HEK293 (cell line): ENCODE data around the gene CCDC178.

Source experiments
- CTCF ChIA-PET: fragments of 350-600 bp; formaldehyde crosslinking; extraction: SDS; loops from one replicate; lab custom pipeline; 2021; ENCODE audit warnings: antibody characterized with exemption; lab: Yijun Ruan, JAX
- POLR2A ChIA-PET: fragments of 300-600 bp; formaldehyde crosslinking; extraction: SDS; loops from one replicate; lab custom pipeline; 2020; ENCODE audit warnings: antibody characterized with exemption, inconsistent platforms; lab: Yijun Ruan, JAX
- H3K27ac ChIP-seq: fragments of 200-500 bp; sonication (Bioruptor generic); 2 replicates; pipeline ENCODE4 v1.5.1; 2014; ENCODE audit warnings: low read depth, low read length, control low read depth, inconsistent platforms; ENCODE audit errors: extremely low read depth
- H3K36me3 ChIP-seq, 2 experiments: fragments of 200-500 bp in 1 of 2; sonication (Bioruptor generic) in 1 of 2; 1 replicate in 1 of 2; 2 replicates in 1 of 2; pipeline ENCODE4 v1.5.1; 2014 to 2017; ENCODE audit warnings: inconsistent platforms in 2 of 2, low read length in 2 of 2; ENCODE audit not compliant: control insufficient read depth in 2 of 2, insufficient read depth in 1 of 2
- H3K4me1 ChIP-seq: fragments of 200-500 bp; sonication (Bioruptor generic); 2 replicates; pipeline ENCODE4 v1.5.1; 2014; ENCODE audit warnings: mild to moderate bottlenecking, low read length, inconsistent platforms; ENCODE audit not compliant: control insufficient read depth, insufficient read depth
- H3K4me3 ChIP-seq: 2 replicates; pipeline ENCODE4 v1.5.1; 2011; ENCODE audit warnings: low read depth, mild to moderate bottlenecking, control low read depth, low read length, moderate library complexity
- H3K9me3 ChIP-seq: fragments of 200-500 bp; sonication (Bioruptor generic); 2 replicates; pipeline ENCODE4 v1.5.1; 2014; ENCODE audit warnings: low read depth, low read length, inconsistent platforms; ENCODE audit not compliant: control insufficient read depth, insufficient read depth
- PRDM1 ChIP-seq: fragments of 450-650 bp; formaldehyde crosslinking; IDR thresholded peaks from 2 replicates; pipeline ENCODE4; 2016; ENCODE audit warnings: missing biosample characterization, missing genetic modification characterization
- ZBTB20 ChIP-seq: fragments of 450-650 bp; formaldehyde crosslinking; IDR thresholded peaks from 2 replicates; pipeline ENCODE4 v1.5.1; 2016; ENCODE audit warnings: missing biosample characterization, missing genetic modification characterization
- ZBTB21 ChIP-seq: fragments of 450-650 bp; formaldehyde crosslinking; IDR thresholded peaks from 2 replicates; pipeline ENCODE4 v1.5.1; 2017; ENCODE audit warnings: missing biosample characterization, missing genetic modification characterization
- ZFP37 ChIP-seq: fragments of 450-650 bp; formaldehyde crosslinking; IDR thresholded peaks from 2 replicates; pipeline ENCODE4 v1.5.1; 2016; ENCODE audit warnings: missing biosample characterization, missing genetic modification characterization
- ZNF121 ChIP-seq: fragments of 450-650 bp; formaldehyde crosslinking; IDR thresholded peaks from 2 replicates; pipeline ENCODE4 v1.5.1; 2016; ENCODE audit warnings: missing biosample characterization, missing genetic modification characterization
- ZNF133 ChIP-seq: fragments of 450-650 bp; formaldehyde crosslinking; IDR thresholded peaks from 2 replicates; pipeline ENCODE4 v1.5.1; 2016; ENCODE audit warnings: missing biosample characterization, missing genetic modification characterization
- ZNF16 ChIP-seq: fragments of 450-650 bp; formaldehyde crosslinking; IDR thresholded peaks from 2 replicates; pipeline ENCODE4 v1.5.1; 2016; ENCODE audit warnings: low read depth, missing biosample characterization, missing genetic modification characterization
- ZNF169 ChIP-seq: fragments of 450-650 bp; formaldehyde crosslinking; IDR thresholded peaks from 2 replicates; pipeline ENCODE4 v1.5.1; 2016; ENCODE audit warnings: missing biosample characterization, missing genetic modification characterization
- ZNF184 ChIP-seq: fragments of 450-650 bp; IDR thresholded peaks from 2 replicates; pipeline ENCODE4 v1.5.1; 2018; ENCODE audit warnings: missing biosample characterization, mild to moderate bottlenecking, missing genetic modification characterization
- ZNF510 ChIP-seq: fragments of 450-650 bp; formaldehyde crosslinking; IDR thresholded peaks from 2 replicates; pipeline ENCODE4 v1.5.1; 2018; ENCODE audit warnings: mild to moderate bottlenecking, missing genetic modification characterization, missing biosample characterization; ENCODE audit not compliant: insufficient replicate concordance
- ZNF549 ChIP-seq: fragments of 450-650 bp; IDR thresholded peaks from 2 replicates; pipeline ENCODE4 v1.5.1; 2018; ENCODE audit warnings: missing biosample characterization, missing genetic modification characterization, mild to moderate bottlenecking, inconsistent platforms, moderate library complexity
- ZNF555 ChIP-seq: fragments of 450-650 bp; formaldehyde crosslinking; conservative IDR thresholded peaks from 2 replicates; pipeline ENCODE4 v1.5.1; 2017; ENCODE audit warnings: missing biosample characterization, mild to moderate bottlenecking, missing genetic modification characterization, inconsistent platforms
- ZNF596 ChIP-seq: fragments of 450-650 bp; IDR thresholded peaks from 2 replicates; pipeline ENCODE4 v1.5.0; 2018; ENCODE audit warnings: missing biosample characterization, mild to moderate bottlenecking, missing genetic modification characterization, moderate library complexity
- ZNF626 ChIP-seq: fragments of 450-650 bp; sonication (Bioruptor Pico); formaldehyde crosslinking; IDR thresholded peaks from 2 replicates; pipeline ENCODE4 v1.5.1; 2018; ENCODE audit warnings: missing biosample characterization, missing genetic modification characterization, inconsistent platforms
- ZNF629 ChIP-seq: fragments of 450-650 bp; formaldehyde crosslinking; IDR thresholded peaks from 2 replicates; pipeline ENCODE4 v1.5.1; 2017; ENCODE audit warnings: missing biosample characterization, missing genetic modification characterization
- ZNF664 ChIP-seq: fragments of 450-650 bp; formaldehyde crosslinking; IDR thresholded peaks from 2 replicates; pipeline ENCODE4 v1.5.1; 2016; ENCODE audit warnings: missing biosample characterization, missing genetic modification characterization
- ZNF670 ChIP-seq: fragments of 450-650 bp; formaldehyde crosslinking; IDR thresholded peaks from 2 replicates; pipeline ENCODE4 v1.5.1; 2016; ENCODE audit warnings: missing biosample characterization, missing genetic modification characterization, low read depth
- ZNF747 ChIP-seq: fragments of 450-650 bp; formaldehyde crosslinking; IDR thresholded peaks from 2 replicates; pipeline ENCODE4 v1.5.1; 2016; ENCODE audit warnings: missing biosample characterization, missing genetic modification characterization
- ZNF76 ChIP-seq: fragments of 450-650 bp; formaldehyde crosslinking; IDR thresholded peaks from 2 replicates; pipeline ENCODE4; 2016; ENCODE audit warnings: low read depth, missing biosample characterization, missing genetic modification characterization, borderline replicate concordance
- ZNF843 ChIP-seq: fragments of 450-650 bp; formaldehyde crosslinking; IDR thresholded peaks from 2 replicates; pipeline ENCODE4 v1.5.1; 2016; ENCODE audit warnings: missing biosample characterization, missing genetic modification characterization
- TF ChIP-seq, protein P1 (sequence below): fragments of 450-650 bp; formaldehyde crosslinking; conservative IDR thresholded peaks from 2 replicates; pipeline ENCODE4 v1.5.1; 2016; ENCODE audit warnings: low read depth, missing biosample characterization, missing genetic modification characterization
- TF ChIP-seq, protein P2 (sequence below): fragments of 450-650 bp; formaldehyde crosslinking; IDR thresholded peaks from 2 replicates; pipeline ENCODE4 v1.5.1; 2016; ENCODE audit warnings: missing biosample characterization, missing genetic modification characterization
- TF ChIP-seq, protein P3 (sequence below): fragments of 450-650 bp; formaldehyde crosslinking; IDR thresholded peaks from 2 replicates; pipeline ENCODE4 v1.5.1; 2017; ENCODE audit warnings: missing biosample characterization, missing genetic modification characterization

CCDC178 gene

DNA sequence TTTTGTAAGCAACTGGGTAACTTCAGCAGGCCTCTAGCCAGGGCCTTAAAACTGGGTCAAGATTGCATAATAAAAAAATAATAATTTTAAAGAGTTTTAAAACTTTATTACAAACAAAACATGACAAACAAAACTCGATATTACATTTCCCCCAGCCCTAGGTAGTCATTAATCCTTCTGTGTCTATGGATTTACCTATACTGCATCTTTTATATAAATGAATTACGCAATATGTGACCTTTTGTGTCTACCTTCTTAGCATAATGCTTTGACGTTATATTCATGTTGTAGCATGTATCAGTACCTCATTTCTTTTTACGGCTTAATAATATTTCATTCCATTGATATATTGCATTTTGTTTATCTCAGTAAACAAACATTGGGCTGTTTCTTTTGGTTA, 113.5 kb downstream of the CCDC178 start:
- no peaks in the 10 kb centered on the region for H3K36me3 ChIP-seq
- CTCF ChIA-PET = interaction anchor here (0.7 kb wide), 1 partner anchor 14 kb away, joined by 4 read pairs; no protein-coding TSS in a partner anchor
- H3K9me3 ChIP-seq = no peaks in the 10 kb centered on the region
- H3K4me3 ChIP-seq = no peak overlapping the region
- H3K4me1 ChIP-seq = no peaks in the 10 kb centered on the region
- POLR2A ChIA-PET = no interaction called here
- H3K27ac ChIP-seq = no peak overlapping the region
- TF ChIP-seq ZNF747 (tag by site-specific recombination) (no peak), ZNF670 (tag by site-specific recombination) (no peak), ZNF76 (tag by site-specific recombination) (no peak), ZNF121 (tag by site-specific recombination) (no peak), PRDM1 (tag by site-specific recombination) (no peak)

DNA sequence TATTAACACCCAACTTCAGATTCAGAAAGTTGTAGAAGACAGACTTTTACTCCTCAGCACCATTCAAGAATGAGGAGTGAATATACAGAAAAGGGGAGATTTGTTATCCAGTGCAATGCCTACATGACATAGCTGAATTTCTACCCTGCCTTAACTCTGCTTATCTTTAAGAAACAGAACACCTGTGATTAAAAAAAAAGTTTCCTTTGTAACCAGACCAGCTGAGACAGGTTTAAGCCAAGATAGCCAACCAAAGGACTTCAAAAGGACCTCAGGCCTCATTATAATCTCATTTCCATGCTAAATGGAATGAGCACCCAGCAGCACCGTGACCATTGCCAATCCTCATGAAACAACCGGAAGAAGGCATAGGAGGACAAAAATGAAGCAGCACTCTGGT, 122.9 kb downstream of the CCDC178 start:
- Histone ChIP-seq H3K27ac (no peak overlapping the region), H3K9me3 (no peaks in the 10 kb centered on the region), H3K36me3 (no peaks in the 10 kb centered on the region), H3K4me3 (no peak overlapping the region), H3K4me1 (no peaks in the 10 kb centered on the region)
- TF ChIP-seq ZNF664 (tag by site-specific recombination) (no peak), ZNF626 (tag by site-specific recombination) (no peak), ZNF555 (tag by site-specific recombination) (no peak), ZNF596 (tag by site-specific recombination) (no peak), ZBTB21 (tag by site-specific recombination) (no peak), ZNF184 (tag by site-specific recombination) (no peak)
- ChIA-PET POLR2A (no interaction called here), CTCF (no interaction called here)

DNA sequence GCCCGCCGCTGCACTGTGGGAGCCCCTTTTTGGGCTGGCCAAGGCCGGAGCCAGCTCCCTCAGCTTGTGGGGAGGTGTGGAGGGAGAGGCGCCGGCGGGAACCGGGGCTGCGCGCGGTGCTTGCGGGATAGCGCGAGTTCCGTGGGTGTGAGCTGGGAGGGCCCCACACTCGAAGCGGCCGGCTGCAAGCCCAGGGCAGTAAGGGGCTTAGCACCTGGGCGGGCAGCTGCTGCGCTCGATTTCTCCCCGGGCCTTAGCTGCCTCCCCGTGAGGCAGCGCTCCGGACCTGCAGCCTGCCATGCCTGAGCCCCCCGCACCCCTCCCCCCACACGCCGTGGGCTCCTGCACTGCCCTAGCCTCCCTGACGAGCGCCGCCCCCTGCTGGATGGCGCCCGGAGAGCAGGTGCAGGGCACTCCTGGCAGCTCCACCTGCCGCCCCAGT, 124.4 kb downstream of the CCDC178 start:
- no peaks in the 10 kb centered on the region for H3K4me1 ChIP-seq
- CTCF ChIA-PET = interaction anchor here (0.7 kb wide), 1 partner anchor 1038 kb away, joined by 3 read pairs; no protein-coding TSS in a partner anchor
- POLR2A ChIA-PET = no interaction called here
- no peak overlapping the region for H3K27ac ChIP-seq
- no peak overlapping the region for H3K4me3 ChIP-seq
- TF ChIP-seq ZBTB20 (tag by site-specific recombination) = no peak
- TF ChIP-seq ZNF843 (tag by site-specific recombination) = no peak
- TF ChIP-seq, protein P1, sequence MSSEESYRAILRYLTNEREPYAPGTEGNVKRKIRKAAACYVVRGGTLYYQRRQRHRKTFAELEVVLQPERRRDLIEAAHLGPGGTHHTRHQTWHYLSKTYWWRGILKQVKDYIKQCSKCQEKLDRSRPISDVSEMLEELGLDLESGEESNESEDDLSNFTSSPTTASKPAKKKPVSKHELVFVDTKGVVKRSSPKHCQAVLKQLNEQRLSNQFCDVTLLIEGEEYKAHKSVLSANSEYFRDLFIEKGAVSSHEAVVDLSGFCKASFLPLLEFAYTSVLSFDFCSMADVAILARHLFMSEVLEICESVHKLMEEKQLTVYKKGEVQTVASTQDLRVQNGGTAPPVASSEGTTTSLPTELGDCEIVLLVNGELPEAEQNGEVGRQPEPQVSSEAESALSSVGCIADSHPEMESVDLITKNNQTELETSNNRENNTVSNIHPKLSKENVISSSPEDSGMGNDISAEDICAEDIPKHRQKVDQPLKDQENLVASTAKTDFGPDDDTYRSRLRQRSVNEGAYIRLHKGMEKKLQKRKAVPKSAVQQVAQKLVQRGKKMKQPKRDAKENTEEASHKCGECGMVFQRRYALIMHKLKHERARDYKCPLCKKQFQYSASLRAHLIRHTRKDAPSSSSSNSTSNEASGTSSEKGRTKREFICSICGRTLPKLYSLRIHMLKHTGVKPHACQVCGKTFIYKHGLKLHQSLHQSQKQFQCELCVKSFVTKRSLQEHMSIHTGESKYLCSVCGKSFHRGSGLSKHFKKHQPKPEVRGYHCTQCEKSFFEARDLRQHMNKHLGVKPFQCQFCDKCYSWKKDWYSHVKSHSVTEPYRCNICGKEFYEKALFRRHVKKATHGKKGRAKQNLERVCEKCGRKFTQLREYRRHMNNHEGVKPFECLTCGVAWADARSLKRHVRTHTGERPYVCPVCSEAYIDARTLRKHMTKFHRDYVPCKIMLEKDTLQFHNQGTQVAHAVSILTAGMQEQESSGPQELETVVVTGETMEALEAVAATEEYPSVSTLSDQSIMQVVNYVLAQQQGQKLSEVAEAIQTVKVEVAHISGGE (tag by site-specific recombination) = no peak
- no peak for TF ChIP-seq ZNF121 (tag by site-specific recombination)
- TF ChIP-seq ZNF16 = no peak
- no peak for TF ChIP-seq ZNF549 (tag by site-specific recombination)
- TF ChIP-seq ZNF169 (tag by site-specific recombination) = no peak
- no peak for TF ChIP-seq ZNF629
- TF ChIP-seq, protein P2, sequence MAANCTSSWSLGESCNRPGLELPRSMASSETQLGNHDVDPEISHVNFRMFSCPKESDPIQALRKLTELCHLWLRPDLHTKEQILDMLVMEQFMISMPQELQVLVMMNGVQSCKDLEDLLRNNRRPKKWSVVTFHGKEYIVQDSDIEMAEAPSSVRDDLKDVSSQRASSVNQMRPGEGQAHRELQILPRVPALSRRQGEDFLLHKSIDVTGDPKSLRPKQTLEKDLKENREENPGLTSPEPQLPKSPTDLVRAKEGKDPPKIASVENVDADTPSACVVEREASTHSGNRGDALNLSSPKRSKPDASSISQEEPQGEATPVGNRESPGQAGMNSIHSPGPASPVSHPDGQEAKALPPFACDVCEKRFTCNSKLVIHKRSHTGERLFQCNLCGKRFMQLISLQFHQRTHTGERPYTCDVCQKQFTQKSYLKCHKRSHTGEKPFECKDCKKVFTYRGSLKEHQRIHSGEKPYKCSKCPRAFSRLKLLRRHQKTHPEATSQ (tag by site-specific recombination) = no peak
- TF ChIP-seq, protein P3, sequence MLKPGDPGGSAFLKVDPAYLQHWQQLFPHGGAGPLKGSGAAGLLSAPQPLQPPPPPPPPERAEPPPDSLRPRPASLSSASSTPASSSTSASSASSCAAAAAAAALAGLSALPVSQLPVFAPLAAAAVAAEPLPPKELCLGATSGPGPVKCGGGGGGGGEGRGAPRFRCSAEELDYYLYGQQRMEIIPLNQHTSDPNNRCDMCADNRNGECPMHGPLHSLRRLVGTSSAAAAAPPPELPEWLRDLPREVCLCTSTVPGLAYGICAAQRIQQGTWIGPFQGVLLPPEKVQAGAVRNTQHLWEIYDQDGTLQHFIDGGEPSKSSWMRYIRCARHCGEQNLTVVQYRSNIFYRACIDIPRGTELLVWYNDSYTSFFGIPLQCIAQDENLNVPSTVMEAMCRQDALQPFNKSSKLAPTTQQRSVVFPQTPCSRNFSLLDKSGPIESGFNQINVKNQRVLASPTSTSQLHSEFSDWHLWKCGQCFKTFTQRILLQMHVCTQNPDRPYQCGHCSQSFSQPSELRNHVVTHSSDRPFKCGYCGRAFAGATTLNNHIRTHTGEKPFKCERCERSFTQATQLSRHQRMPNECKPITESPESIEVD (tag by site-specific recombination) = no peak
- no peak for TF ChIP-seq ZNF133
- TF ChIP-seq ZFP37 = no peak
- no peak for TF ChIP-seq ZNF510 (tag by site-specific recombination)
- H3K36me3 ChIP-seq = no peaks in the 10 kb centered on the region
- no peaks in the 10 kb centered on the region for H3K9me3 ChIP-seq
